ENCODE results near the gene NME3. TPM values are rescaled to one million over a fixed set of nuclear protein-coding genes. Genes with fewer than 3 reads are reported as not detected.

NME3 gene
- total RNA-seq, 1 donor from 2014 or later: 15.6 TPM

GRCh38 chr16:1732071-1732470 lies 39.3 kb downstream of the NME3 start:
- Histone ChIP-seq H3K9ac (no peak overlapping the region), H3K9me3 (ENCODE audit: low read depth) (no peaks in the 10 kb centered on the region), H3F3A (ENCODE audit: low read depth) (peaks cover 27% of the 10 kb centered on the region), H3K4me1 (no peaks in the 10 kb centered on the region), H3K4me3 (no peak overlapping the region), H3K36me3 (no peaks in the 10 kb centered on the region), H4K20me1 (ENCODE audit: low read depth) (peaks cover 2% of the 10 kb centered on the region), H2AFZ (replicated peaks) (no peak overlapping the region), H3K79me2 (ENCODE audit: low read depth) (no peaks in the 10 kb centered on the region), H3K4me2 (no peak overlapping the region), H3K27me3 (no peaks in the 10 kb centered on the region), H3K27ac (no peak overlapping the region)
- peaks cover 12% of the 10 kb centered on the region for H3K36me3 Mint-ChIP-seq
- H3K9me3 Mint-ChIP-seq: peaks cover 2% of the 10 kb centered on the region
- TF ChIP-seq CTCF (IDR thresholded peaks at IDR 0.05): no peak
- no peak for TF ChIP-seq EZH2 (IDR thresholded peaks at IDR 0.05)
- no peak for TF ChIP-seq EZH2phosphoT487 (IDR thresholded peaks at IDR 0.05)
- DNase-seq (ENCODE audit: low spot score): no peak
- no peak overlapping the region for H3K27ac Mint-ChIP-seq
- no peaks in the 10 kb centered on the region for H3K4me1 Mint-ChIP-seq
- no peak overlapping the region for H3K4me3 Mint-ChIP-seq
- H3K27me3 Mint-ChIP-seq (ENCODE audit: insufficient read depth, low read depth): no peaks in the 10 kb centered on the region

- peaks cover 2% of the 10 kb centered on the region for H4K20me1 ChIP-seq (ENCODE audit: low read depth)
- peaks cover 22% of the 10 kb centered on the region for H3F3A ChIP-seq (ENCODE audit: low read depth)
- H3K36me3 ChIP-seq: no peaks in the 10 kb centered on the region
- H3K27me3 ChIP-seq: no peaks in the 10 kb centered on the region
- H3K4me1 Mint-ChIP-seq: no peaks in the 10 kb centered on the region
- H3K9me3 ChIP-seq (ENCODE audit: low read depth): no peaks in the 10 kb centered on the region
- no peak overlapping the region for H3K4me2 ChIP-seq
- no peaks in the 10 kb centered on the region for H3K27me3 Mint-ChIP-seq (ENCODE audit: insufficient read depth, low read depth)
- no peaks in the 10 kb centered on the region for H3K79me2 ChIP-seq (ENCODE audit: low read depth)
- H3K4me3 ChIP-seq: no peak overlapping the region
- H3K36me3 Mint-ChIP-seq: peaks cover 14% of the 10 kb centered on the region
- no peak overlapping the region for H3K27ac Mint-ChIP-seq
- no peak overlapping the region for H3K27ac ChIP-seq
- DNase-seq (ENCODE audit: low spot score): no peak
- TF ChIP-seq EZH2 (IDR thresholded peaks at IDR 0.05): no peak
- TF ChIP-seq CTCF (IDR thresholded peaks at IDR 0.05): no peak
- TF ChIP-seq EZH2phosphoT487 (IDR thresholded peaks at IDR 0.05): no peak
- no peak overlapping the region for H2AFZ ChIP-seq (replicated peaks)
- no peaks in the 10 kb centered on the region for H3K4me1 ChIP-seq
- H3K9ac ChIP-seq: no peak overlapping the region
- H3K9me3 Mint-ChIP-seq: peaks cover 2% of the 10 kb centered on the region
- no peak overlapping the region for H3K4me3 Mint-ChIP-seq
Observed at GRCh38 chr16:1731603-1732002, 39.7 kb downstream of the NME3 start.

- H3K36me3 ChIP-seq: no peaks in the 10 kb centered on the region
- Mint-ChIP-seq H3K27ac (no peak overlapping the region), H3K4me1 (no peaks in the 10 kb centered on the region), H3K36me3 (peaks cover 14% of the 10 kb centered on the region), H3K9me3 (peaks cover 2% of the 10 kb centered on the region), H3K4me3 (no peak overlapping the region), H3K27me3 (ENCODE audit: insufficient read depth, low read depth) (no peaks in the 10 kb centered on the region)
- no peak overlapping the region for H2AFZ ChIP-seq (replicated peaks)
- no peaks in the 10 kb centered on the region for H3K79me2 ChIP-seq (ENCODE audit: low read depth)
- TF ChIP-seq CTCF (IDR thresholded peaks at IDR 0.05) (no peak), EZH2 (IDR thresholded peaks at IDR 0.05) (no peak), EZH2phosphoT487 (IDR thresholded peaks at IDR 0.05) (no peak)
- no peaks in the 10 kb centered on the region for H3K27me3 ChIP-seq
- H3K9ac ChIP-seq: no peak overlapping the region
- H3K4me2 ChIP-seq: no peak overlapping the region
- H3K9me3 ChIP-seq (ENCODE audit: low read depth): no peaks in the 10 kb centered on the region
- H3K4me1 ChIP-seq: no peaks in the 10 kb centered on the region
- no peak for DNase-seq (ENCODE audit: low spot score)
- no peak overlapping the region for H3K4me3 ChIP-seq
- H4K20me1 ChIP-seq (ENCODE audit: low read depth): peaks cover 2% of the 10 kb centered on the region
- no peak overlapping the region for H3K27ac ChIP-seq
- H3F3A ChIP-seq (ENCODE audit: low read depth): peaks cover 17% of the 10 kb centered on the region
Observed at GRCh38 chr16:1731073-1731472, 40.3 kb downstream of the NME3 start.

Data from neural progenitor cell (in vitro differentiated cells).